Esophagus squamous epithelium (tissue), 5 donors: Measurements from ENCODE around the gene MGAT4B. TPM values are rescaled to one million over a fixed set of nuclear protein-coding genes. Genes with fewer than 3 reads are reported as not detected.
A peak's percentile ranks its signal among the peaks of the same experiment; 100 is the strongest.

Experiments
- DNase-seq: peaks from one replicate; lab custom pipeline; 2025; lab: John Stamatoyannopoulos, UW
- H3K27ac ChIP-seq, 4 donors: fragments of 200-600 bp; sonication (generic); one replicate each; pipeline ENCODE4 v1.5.1; 2016 to 2019; ENCODE audit warnings: mild to moderate bottlenecking in 1 of 4
- H3K27me3 ChIP-seq, 4 donors: fragments of 200-600 bp; sonication (generic); 1 replicate in 3 of 4; 2 replicates in 1 of 4; pipeline versions ENCODE4 v1.5.1 to v1.6.0; 2017 to 2021; ENCODE audit warnings: antibody characterized with exemption in 1 of 4
- H3K36me3 ChIP-seq, 3 donors: fragments of 200-600 bp; sonication (generic); one replicate each; pipeline ENCODE4 v1.5.1; 2016 to 2019
- H3K4me1 ChIP-seq, 3 donors: fragments of 200-600 bp; sonication (generic); one replicate each; pipeline ENCODE4 v1.5.1; 2017 to 2019
- H3K4me3 ChIP-seq, 4 donors: fragments of 200-600 bp; sonication (generic); 1 replicate in 3 of 4; 2 replicates in 1 of 4; pipeline ENCODE4 v1.5.1; 2016 to 2019; ENCODE audit warnings: mild to moderate bottlenecking in 2 of 4, moderate library complexity in 1 of 4
- H3K9me3 ChIP-seq, 3 donors: fragments of 200-600 bp; sonication (generic); one replicate each; pipeline ENCODE4 v1.5.1; 2016 to 2019
- CTCF ChIP-seq, 6 experiments: fragments of 450-650 bp in 4 of 6; fragments of 200-600 bp in 2 of 6; sonication (generic) in 2 of 6; IDR thresholded peaks; one replicate each; pipeline ENCODE4 v1.5.1; 2016 to 2019; ENCODE audit warnings: antibody characterized with exemption in 6 of 6, mild to moderate bottlenecking in 4 of 6, moderate library complexity in 4 of 6
- POLR2A ChIP-seq, 4 donors: fragments of 450-650 bp; IDR thresholded peaks; one replicate each; pipeline ENCODE4 v1.6.1; 2017; ENCODE audit warnings: antibody characterized with exemption in 4 of 4, mild to moderate bottlenecking in 4 of 4, moderate library complexity in 3 of 4
- WGBS, 2 donors: methylation state at CpG; one replicate each; pipeline ENCODE4 v1.1.5; 2018; 5-methylcytosine and 5-hydroxymethylcytosine counted together
- intact Hi-C: fragments of 100-400 bp; cut with DNase I; formaldehyde crosslinking; loops from one replicate; pipeline ENCODE4 v1.15.0; 2022
- total RNA-seq, 4 donors: library from RNA; depleted of rRNA; stranded (reverse); fragments of >200 nt; gene quantifications; one replicate each; pipeline ENCODE4 v1.1.0, GENCODE V29; 2016
- donor health status: DM: yes; HTN: yes; CAD: no.

MGAT4B gene
- total RNA-seq, 4 donors from 2014 or later, result 68.5 to 119 (median 87.7) TPM

GRCh38 chr5:179763215-179763945 lies 43.3 kb downstream of the MGAT4B start:
- DNase-seq, result no peak
- Histone ChIP-seq H3K4me3 (no peak overlapping the region), H3K27me3 (no peaks in the 10 kb centered on the region), H3K27ac (peak overlapping the region in 3 of 4 donors; percentile 38 to 63 (median 50)), H3K9me3 (no peaks in the 10 kb centered on the region), H3K4me1 (peaks cover 38 to 82% (median 48%) of the 10 kb centered on the region in 3 donors), H3K36me3 (peaks cover 11 to 32% (median 11%) of the 10 kb centered on the region in 3 donors)
- intact Hi-C loops, result no loop called here
- peak; percentile 74 to 87 (median 86) for TF ChIP-seq CTCF (IDR thresholded peaks at IDR 0.05)
- no peak for TF ChIP-seq POLR2A (IDR thresholded peaks at IDR 0.05)
- WGBS, 2 donors, result 14 to 26% methylated on average over 8 to 10 of the region's 10 CpGs

GRCh38 chr5:179762781-179763176 lies 43.9 kb downstream of the MGAT4B start:
- no peaks in the 10 kb centered on the region for H3K9me3 ChIP-seq
- 2 to 12% methylated on average over 3 of the region's 3 CpGs for WGBS, 2 donors
- peaks cover 11 to 26% (median 11%) of the 10 kb centered on the region in 3 donors for H3K36me3 ChIP-seq
- H3K27ac ChIP-seq, result peak overlapping the region in 3 of 4 donors; percentile 38 to 59 (median 42)
- H3K4me1 ChIP-seq, result peaks cover 38 to 78% (median 48%) of the 10 kb centered on the region in 3 donors
- no peak overlapping the region for H3K4me3 ChIP-seq
- no peaks in the 10 kb centered on the region for H3K27me3 ChIP-seq
- DNase-seq, result no peak
- intact Hi-C loops, result no loop called here
- no peak for TF ChIP-seq POLR2A (IDR thresholded peaks at IDR 0.05)
- no peak for TF ChIP-seq CTCF (IDR thresholded peaks at IDR 0.05)

- Histone ChIP-seq H3K36me3 (peaks cover 11 to 20% (median 11%) of the 10 kb centered on the region in 3 donors), H3K27ac (peak overlapping the region; percentile 19 to 59 (median 40)), H3K4me1 (peaks cover 38 to 74% (median 48%) of the 10 kb centered on the region in 3 donors), H3K4me3 (no peak overlapping the region), H3K27me3 (no peaks in the 10 kb centered on the region), H3K9me3 (no peaks in the 10 kb centered on the region)
- intact Hi-C loops, result no loop called here
- TF ChIP-seq POLR2A (IDR thresholded peaks at IDR 0.05), result no peak
- TF ChIP-seq CTCF (IDR thresholded peaks at IDR 0.05), result no peak
- DNase-seq, result no peak
- 33 to 36% methylated on average over 6 to 9 of the region's 10 CpGs for WGBS, 2 donors
Measured at GRCh38 chr5:179762079-179762780, 44.4 kb downstream of the MGAT4B start.

GRCh38 chr5:179759581-179760551 lies 46.8 kb downstream of the MGAT4B start:
- no peak for DNase-seq
- Histone ChIP-seq H3K4me1 (peaks cover 25 to 57% (median 30%) of the 10 kb centered on the region in 3 donors), H3K27ac (no peak overlapping the region), H3K36me3 (no peaks in the 10 kb centered on the region), H3K9me3 (no peaks in the 10 kb centered on the region), H3K4me3 (no peak overlapping the region), H3K27me3 (no peaks in the 10 kb centered on the region)
- intact Hi-C loops, result no loop called here
- no peak for TF ChIP-seq POLR2A (IDR thresholded peaks at IDR 0.05)
- TF ChIP-seq CTCF (IDR thresholded peaks at IDR 0.05), result no peak
- WGBS, 2 donors, result 76 to 77% methylated on average over 9 of the region's 9 CpGs
